ENCODE measurements around the gene TCTN3.
"Not testable (repeated sequence)": the region's sequence is repeated elsewhere in the genome, so short reads cannot be mapped to it uniquely, and the experiment has no call there.

Gene TCTN3

GRCh38 chr10:95693668-95694534 lies at the start of gene TCTN3:
TCTN3 (minus strand) TSS chr10:95693927; CDS start chr10:95693899, 28 bp downstream.
- peak; percentile 90 to 94 for DNase-seq (ENCODE audit: low read depth in 2 of 2)

- no peak for DNase-seq (ENCODE audit: low read depth in 2 of 2)
Measured at GRCh38 chr10:95742962-95743535, 49.3 kb upstream of the TCTN3 start.

DNA sequence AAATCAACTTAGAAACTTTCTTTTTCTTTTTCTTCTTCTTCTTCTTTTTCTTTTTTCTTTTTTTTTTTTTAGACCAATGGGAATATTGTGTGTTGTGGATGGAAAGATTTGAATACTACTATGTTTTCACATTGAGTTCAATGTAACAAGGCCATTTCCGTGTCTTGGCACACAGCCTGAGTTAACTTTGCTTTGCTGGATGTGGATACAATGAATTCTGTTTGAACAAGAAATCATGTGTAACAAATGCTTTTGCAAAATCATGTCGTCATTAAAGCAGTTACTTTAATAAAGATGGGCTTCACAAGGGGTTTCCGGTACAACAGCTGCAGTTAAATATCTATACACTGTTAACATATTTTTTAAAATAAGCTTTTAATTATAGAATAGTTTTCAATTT lies 48.8 kb upstream of the TCTN3 start:
- DNase-seq (ENCODE audit: low read depth in 2 of 2), result no peak

- no peak for DNase-seq (ENCODE audit: low read depth in 2 of 2)
Measured at GRCh38 chr10:95741807-95742467, 48.2 kb upstream of the TCTN3 start.

DNA sequence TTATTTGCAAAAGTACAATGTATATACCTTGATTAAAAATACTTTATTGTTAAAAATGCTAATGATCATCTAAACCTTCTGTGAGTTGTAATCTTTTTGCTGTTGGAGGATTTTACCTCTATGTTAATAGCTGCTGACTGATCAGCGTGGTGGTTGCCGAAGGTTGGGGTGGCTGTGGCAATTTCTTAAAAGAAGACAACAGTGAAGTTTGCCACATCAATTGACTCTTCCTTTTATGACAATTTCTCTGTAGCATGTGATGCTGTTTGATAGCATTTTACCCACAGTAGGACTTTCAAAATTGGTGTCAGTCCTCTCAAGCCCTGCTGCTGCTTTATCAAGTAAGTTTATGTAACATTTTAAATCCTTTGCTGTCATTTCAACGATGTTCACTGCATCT lies 45.3 kb upstream of the TCTN3 start:
- no peak for DNase-seq (ENCODE audit: low read depth in 2 of 2)

- DNase-seq (ENCODE audit: low read depth in 2 of 2), result not testable (repeated sequence)
Measured at GRCh38 chr10:95732907-95733306, 39.2 kb upstream of the TCTN3 start.

DNA sequence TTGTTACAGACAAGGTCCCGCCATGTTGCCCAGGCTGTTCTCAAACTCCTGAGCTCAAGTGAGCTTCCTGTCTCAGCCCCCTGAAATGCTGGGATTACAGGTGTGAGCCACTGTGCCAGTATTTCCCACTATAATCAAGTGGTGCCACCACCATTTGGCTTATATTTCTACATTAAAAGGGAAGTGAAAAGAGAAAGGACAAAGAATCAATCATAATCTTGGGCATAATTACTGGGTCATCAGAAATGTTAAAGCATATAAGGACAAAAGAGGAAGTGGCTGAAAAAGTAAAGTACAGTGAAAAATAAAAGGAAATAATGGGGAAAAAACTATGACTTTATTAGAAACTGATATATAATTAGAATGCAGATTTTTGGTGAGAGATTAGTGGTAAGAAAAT lies 36.5 kb upstream of the TCTN3 start:
- DNase-seq (ENCODE audit: low read depth in 2 of 2), result no peak

- DNase-seq (ENCODE audit: low read depth in 2 of 2), result no peak
Measured at GRCh38 chr10:95729323-95730055, 35.8 kb upstream of the TCTN3 start.

DNA sequence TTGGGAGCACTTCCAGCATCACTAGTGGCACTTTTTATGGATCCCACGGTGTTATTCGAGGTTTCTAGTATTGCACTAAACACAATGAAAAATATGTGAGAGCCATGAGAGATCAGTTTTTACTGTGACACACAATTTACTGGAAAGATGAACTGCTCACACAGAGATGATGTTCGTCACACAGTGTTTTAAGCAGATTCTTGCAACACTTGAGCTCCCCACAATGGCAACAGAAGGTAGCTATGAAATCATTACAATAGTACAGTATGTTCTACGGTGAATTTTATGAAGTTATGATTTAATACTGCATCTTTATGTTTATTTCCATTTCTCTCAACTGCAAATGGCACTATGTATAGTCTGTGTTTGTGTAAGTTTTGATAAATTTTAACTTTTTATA lies 34.8 kb upstream of the TCTN3 start:
- DNase-seq (ENCODE audit: low read depth in 2 of 2), result no peak

DNA sequence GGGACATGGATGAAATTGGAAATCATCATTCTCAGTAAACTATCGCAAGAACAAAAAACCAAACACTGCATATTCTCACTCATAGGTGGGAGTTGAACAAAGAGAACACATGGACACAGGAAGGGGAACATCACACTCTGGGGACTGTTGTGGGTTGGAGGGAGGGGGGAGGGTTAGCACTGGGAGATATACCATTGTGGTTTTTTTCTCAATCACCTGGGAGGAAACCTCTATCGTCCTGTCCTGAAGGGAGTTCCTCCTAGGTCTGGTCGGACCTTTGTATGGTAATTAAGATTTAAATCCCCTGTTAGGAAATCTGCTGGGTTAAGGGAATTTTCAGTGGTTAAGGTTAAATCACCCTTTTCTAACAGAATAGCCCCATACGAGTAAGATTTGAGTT lies 28.8 kb upstream of the TCTN3 start:
- DNase-seq (ENCODE audit: low read depth in 2 of 2), result not testable (repeated sequence)

DNA sequence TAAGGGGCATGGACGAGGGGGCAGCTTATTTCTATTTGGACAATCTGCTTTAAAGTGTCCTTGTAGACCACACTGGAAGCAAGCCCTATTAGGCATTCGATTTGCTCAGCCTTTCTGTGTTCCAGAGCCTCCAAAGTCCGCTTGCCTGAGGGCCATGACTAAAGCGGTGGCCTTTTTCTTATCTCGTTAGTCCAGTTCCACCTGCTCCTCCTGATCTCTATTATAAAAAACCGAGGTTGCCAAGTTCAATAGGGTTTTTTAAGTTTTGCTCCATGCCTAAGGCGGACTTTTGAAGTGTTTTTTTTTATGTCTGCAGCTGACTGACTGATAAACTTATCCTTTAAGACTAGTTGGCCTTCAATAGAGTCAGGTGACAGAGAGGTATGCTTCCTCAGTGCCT lies 27.0 kb upstream of the TCTN3 start:
- not testable (repeated sequence) for DNase-seq (ENCODE audit: low read depth in 2 of 2)

- DNase-seq (ENCODE audit: low read depth in 2 of 2), result no peak
Measured at GRCh38 chr10:95716866-95717265, 23.1 kb upstream of the TCTN3 start.

GRCh38 chr10:95716466-95716865 lies 22.7 kb upstream of the TCTN3 start:
- DNase-seq (ENCODE audit: low read depth in 2 of 2), result no peak

DNA sequence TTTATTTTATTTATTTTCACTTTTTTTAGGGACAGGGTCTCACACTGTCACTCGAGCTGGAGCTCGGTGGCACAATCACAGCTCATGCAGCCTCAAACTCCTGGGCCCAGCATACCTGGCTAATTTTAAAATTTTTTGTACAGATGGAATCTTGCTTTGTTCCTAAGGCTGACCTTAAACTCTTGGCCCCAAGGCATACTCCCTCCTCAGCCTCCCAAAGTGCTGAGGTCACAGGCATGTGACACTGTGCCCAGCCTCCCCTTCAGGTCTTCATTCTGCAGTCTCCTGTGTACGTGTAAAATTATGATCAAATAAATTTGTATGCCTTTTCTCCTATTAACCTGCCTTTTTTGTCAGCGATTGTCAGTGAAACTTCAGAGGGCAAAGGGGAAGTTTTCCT lies 17.8 kb upstream of the TCTN3 start:
- no peak for DNase-seq (ENCODE audit: low read depth in 2 of 2)

DNA sequence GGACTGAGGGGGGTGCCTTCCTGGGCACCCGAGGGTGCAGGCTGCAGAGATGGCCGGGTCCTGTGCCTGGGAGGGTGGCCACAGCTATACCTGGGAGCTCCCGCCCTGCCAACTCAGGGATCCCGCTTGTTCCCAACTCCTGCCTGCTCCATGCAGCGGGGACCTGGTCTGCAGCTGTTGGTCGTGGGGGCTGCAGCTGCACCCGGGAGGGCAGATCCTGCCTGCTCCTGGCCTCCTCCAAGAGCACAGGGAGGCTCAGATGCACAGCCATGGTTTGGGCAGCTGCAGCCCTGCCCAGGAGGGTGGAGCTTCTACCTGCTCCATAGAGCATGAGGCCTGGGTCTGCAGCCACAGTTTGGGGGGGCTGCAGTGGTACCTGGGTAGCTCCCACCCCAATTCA lies 13.3 kb upstream of the TCTN3 start:
- DNase-seq (ENCODE audit: low read depth in 2 of 2), result no peak

GRCh38 chr10:95706573-95706972 lies 12.8 kb upstream of the TCTN3 start:
- DNase-seq (ENCODE audit: low read depth in 2 of 2), result no peak

GRCh38 chr10:95698415-95698814 lies 4.7 kb upstream of the TCTN3 start:
- DNase-seq (ENCODE audit: low read depth in 2 of 2), result no peak

DNA sequence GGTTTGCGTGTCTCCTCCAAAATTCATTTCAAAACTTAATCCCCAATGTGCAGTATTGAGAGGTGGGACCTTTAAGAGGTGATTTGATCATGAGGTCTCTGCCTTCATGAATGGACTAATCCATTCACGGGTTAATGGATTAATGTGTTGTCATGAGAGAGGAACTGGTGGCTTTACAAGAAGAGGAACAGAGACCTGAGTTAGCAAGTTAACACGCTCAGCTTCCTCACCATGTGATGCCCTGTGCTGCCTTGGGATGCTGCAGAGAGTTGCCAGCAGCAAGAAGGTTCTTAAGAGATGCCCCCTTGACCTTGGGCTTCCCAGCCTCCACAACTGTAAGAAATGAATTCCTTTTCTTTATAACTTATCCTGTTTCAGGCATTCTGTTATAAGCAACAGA lies 3.7 kb upstream of the TCTN3 start:
- no peak for DNase-seq (ENCODE audit: low read depth in 2 of 2)

GRCh38 chr10:95694665-95695064 lies 938 bp upstream of the TCTN3 start:
- DNase-seq (ENCODE audit: low read depth in 2 of 2), result no peak

GRCh38 chr10:95693071-95693667 lies 558 bp downstream of the TCTN3 start:
- no peak for DNase-seq (ENCODE audit: low read depth in 2 of 2)

- no peak for DNase-seq (ENCODE audit: low read depth in 2 of 2)
Measured at GRCh38 chr10:95691281-95691680, 2.4 kb downstream of the TCTN3 start.

- no peak for DNase-seq (ENCODE audit: low read depth in 2 of 2)
Measured at GRCh38 chr10:95688648-95689047, 5.1 kb downstream of the TCTN3 start.

Measured in stimulated activated CD8-positive, alpha-beta memory T cell treated with anti-CD3 and anti-CD28 coated beads, Interleukin-2, amount 100 ng/mL, for 1 hour (primary cell).